K562 (cell line): Measurements from ENCODE around the gene HUNK. TPM values are rescaled to one million over a fixed set of nuclear protein-coding genes. Genes with fewer than 3 reads are reported as not detected.

Experiments used
- CXXC5 ChIP-seq: fragments of 250-450 bp; sonication (Bioruptor Pico); IDR thresholded peaks from 2 replicates; pipeline ENCODE4 v1.8.0; 2022; ENCODE audit warnings: inconsistent platforms, mild to moderate bottlenecking, moderate library complexity
- DDX20 ChIP-seq: fragments of 450-650 bp; IDR thresholded peaks from 2 replicates; pipeline ENCODE4 v1.6.1; 2016; ENCODE audit warnings: missing genetic modification characterization, low read depth, mild to moderate bottlenecking, missing compliant biosample characterization, moderate library complexity
- ELF4 ChIP-seq: fragments of 450-650 bp; formaldehyde crosslinking; IDR thresholded peaks from 2 replicates; pipeline ENCODE4 v1.4.0; 2022; ENCODE audit warnings: missing genetic modification characterization
- NCOA1 ChIP-seq: fragments of 450-650 bp; IDR thresholded peaks from 2 replicates; pipeline ENCODE4 v1.6.1; 2016; ENCODE audit warnings: low read depth
- PHB ChIP-seq: fragments of 250-450 bp; sonication (Bioruptor Pico); IDR thresholded peaks from 2 replicates; pipeline ENCODE4 v1.5.0; 2021
- SIN3B ChIP-seq: fragments of 450-650 bp; IDR thresholded peaks from 2 replicates; pipeline ENCODE4 v1.6.1; 2017; ENCODE audit warnings: low read depth, mild to moderate bottlenecking, moderate library complexity
- TAF1 ChIP-seq: IDR thresholded peaks from 2 replicates; pipeline ENCODE4 v1.6.1; 2011; ENCODE audit warnings: mild to moderate bottlenecking, low read length, moderate library complexity; ENCODE audit not compliant: insufficient read depth, control insufficient read depth, severe bottlenecking; ENCODE audit errors: extremely low read depth
- ZNF695 ChIP-seq: fragments of 450-650 bp; formaldehyde crosslinking; IDR thresholded peaks from 2 replicates; pipeline ENCODE4 v1.4.0; 2020; ENCODE audit warnings: mild to moderate bottlenecking, moderate library complexity
- polyA plus RNA-seq, 8 experiments: library from polyadenylated mRNA; depleted of rRNA in 4 of 8; stranded (reverse) in 5 of 8; unstranded in 3 of 8; fragments of >200 nt; fragmentation: Nextera tagmentation in 2 of 8; fragmentation: Illumina TruSeq in 1 of 8; extraction: Ambion mirVana in 2 of 8; extraction: Trizol in 1 of 8; gene quantifications; 2 replicates each; pipeline versions ENCODE4 v1.2.1 to v1.2.3, GENCODE V29; 2011 to 2014; ENCODE audit warnings: inconsistent platforms in 1 of 8, missing spikeins in 1 of 8
- total RNA-seq, 7 experiments: library from RNA; depleted of rRNA in 6 of 7; stranded (reverse); fragments of >200 nt in 6 of 7; fragmentation: Illumina TruSeq in 2 of 7; extraction: Trizol in 2 of 7; gene quantifications; 2 replicates each; pipeline versions ENCODE4 v1.2.1 to v1.2.3, GENCODE V29; 2011 to 2021; ENCODE audit warnings: low replicate concordance in 1 of 7
- TF ChIP-seq, protein P1 (sequence below): fragments of 450-650 bp; IDR thresholded peaks from 2 replicates; pipeline ENCODE4 v1.6.1; 2016; ENCODE audit warnings: mild to moderate bottlenecking, moderate library complexity
- TF ChIP-seq, protein P2 (sequence below): sonication (generic); formaldehyde crosslinking; IDR thresholded peaks from 2 replicates; pipeline ENCODE4 v1.8.0; 2022; ENCODE audit warnings: mild to moderate bottlenecking, missing genetic modification reagents

Gene HUNK
- total and polyA plus RNA-seq, 9 of the 15 experiments (the other 6 are each of a cell fraction or from before 2014, with no cell fraction given), result not detected

GRCh38 chr21:31893851-31894415 lies 21.1 kb downstream of the HUNK start (continued):
- TF ChIP-seq, protein P1, sequence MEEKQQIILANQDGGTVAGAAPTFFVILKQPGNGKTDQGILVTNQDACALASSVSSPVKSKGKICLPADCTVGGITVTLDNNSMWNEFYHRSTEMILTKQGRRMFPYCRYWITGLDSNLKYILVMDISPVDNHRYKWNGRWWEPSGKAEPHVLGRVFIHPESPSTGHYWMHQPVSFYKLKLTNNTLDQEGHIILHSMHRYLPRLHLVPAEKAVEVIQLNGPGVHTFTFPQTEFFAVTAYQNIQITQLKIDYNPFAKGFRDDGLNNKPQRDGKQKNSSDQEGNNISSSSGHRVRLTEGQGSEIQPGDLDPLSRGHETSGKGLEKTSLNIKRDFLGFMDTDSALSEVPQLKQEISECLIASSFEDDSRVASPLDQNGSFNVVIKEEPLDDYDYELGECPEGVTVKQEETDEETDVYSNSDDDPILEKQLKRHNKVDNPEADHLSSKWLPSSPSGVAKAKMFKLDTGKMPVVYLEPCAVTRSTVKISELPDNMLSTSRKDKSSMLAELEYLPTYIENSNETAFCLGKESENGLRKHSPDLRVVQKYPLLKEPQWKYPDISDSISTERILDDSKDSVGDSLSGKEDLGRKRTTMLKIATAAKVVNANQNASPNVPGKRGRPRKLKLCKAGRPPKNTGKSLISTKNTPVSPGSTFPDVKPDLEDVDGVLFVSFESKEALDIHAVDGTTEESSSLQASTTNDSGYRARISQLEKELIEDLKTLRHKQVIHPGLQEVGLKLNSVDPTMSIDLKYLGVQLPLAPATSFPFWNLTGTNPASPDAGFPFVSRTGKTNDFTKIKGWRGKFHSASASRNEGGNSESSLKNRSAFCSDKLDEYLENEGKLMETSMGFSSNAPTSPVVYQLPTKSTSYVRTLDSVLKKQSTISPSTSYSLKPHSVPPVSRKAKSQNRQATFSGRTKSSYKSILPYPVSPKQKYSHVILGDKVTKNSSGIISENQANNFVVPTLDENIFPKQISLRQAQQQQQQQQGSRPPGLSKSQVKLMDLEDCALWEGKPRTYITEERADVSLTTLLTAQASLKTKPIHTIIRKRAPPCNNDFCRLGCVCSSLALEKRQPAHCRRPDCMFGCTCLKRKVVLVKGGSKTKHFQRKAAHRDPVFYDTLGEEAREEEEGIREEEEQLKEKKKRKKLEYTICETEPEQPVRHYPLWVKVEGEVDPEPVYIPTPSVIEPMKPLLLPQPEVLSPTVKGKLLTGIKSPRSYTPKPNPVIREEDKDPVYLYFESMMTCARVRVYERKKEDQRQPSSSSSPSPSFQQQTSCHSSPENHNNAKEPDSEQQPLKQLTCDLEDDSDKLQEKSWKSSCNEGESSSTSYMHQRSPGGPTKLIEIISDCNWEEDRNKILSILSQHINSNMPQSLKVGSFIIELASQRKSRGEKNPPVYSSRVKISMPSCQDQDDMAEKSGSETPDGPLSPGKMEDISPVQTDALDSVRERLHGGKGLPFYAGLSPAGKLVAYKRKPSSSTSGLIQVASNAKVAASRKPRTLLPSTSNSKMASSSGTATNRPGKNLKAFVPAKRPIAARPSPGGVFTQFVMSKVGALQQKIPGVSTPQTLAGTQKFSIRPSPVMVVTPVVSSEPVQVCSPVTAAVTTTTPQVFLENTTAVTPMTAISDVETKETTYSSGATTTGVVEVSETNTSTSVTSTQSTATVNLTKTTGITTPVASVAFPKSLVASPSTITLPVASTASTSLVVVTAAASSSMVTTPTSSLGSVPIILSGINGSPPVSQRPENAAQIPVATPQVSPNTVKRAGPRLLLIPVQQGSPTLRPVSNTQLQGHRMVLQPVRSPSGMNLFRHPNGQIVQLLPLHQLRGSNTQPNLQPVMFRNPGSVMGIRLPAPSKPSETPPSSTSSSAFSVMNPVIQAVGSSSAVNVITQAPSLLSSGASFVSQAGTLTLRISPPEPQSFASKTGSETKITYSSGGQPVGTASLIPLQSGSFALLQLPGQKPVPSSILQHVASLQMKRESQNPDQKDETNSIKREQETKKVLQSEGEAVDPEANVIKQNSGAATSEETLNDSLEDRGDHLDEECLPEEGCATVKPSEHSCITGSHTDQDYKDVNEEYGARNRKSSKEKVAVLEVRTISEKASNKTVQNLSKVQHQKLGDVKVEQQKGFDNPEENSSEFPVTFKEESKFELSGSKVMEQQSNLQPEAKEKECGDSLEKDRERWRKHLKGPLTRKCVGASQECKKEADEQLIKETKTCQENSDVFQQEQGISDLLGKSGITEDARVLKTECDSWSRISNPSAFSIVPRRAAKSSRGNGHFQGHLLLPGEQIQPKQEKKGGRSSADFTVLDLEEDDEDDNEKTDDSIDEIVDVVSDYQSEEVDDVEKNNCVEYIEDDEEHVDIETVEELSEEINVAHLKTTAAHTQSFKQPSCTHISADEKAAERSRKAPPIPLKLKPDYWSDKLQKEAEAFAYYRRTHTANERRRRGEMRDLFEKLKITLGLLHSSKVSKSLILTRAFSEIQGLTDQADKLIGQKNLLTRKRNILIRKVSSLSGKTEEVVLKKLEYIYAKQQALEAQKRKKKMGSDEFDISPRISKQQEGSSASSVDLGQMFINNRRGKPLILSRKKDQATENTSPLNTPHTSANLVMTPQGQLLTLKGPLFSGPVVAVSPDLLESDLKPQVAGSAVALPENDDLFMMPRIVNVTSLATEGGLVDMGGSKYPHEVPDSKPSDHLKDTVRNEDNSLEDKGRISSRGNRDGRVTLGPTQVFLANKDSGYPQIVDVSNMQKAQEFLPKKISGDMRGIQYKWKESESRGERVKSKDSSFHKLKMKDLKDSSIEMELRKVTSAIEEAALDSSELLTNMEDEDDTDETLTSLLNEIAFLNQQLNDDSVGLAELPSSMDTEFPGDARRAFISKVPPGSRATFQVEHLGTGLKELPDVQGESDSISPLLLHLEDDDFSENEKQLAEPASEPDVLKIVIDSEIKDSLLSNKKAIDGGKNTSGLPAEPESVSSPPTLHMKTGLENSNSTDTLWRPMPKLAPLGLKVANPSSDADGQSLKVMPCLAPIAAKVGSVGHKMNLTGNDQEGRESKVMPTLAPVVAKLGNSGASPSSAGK, result no peak
- TF ChIP-seq ELF4 (CRISPR knock-in tag), result no peak
- no peak for TF ChIP-seq PHB (CRISPR knock-in tag)
- no peak for TF ChIP-seq SIN3B
- no peak for TF ChIP-seq DDX20 (tag)
- no peak for TF ChIP-seq TAF1
- TF ChIP-seq CXXC5 (CRISPR knock-in tag), result no peak
- no peak for TF ChIP-seq ZNF695 (CRISPR knock-in tag)
- TF ChIP-seq, protein P2, sequence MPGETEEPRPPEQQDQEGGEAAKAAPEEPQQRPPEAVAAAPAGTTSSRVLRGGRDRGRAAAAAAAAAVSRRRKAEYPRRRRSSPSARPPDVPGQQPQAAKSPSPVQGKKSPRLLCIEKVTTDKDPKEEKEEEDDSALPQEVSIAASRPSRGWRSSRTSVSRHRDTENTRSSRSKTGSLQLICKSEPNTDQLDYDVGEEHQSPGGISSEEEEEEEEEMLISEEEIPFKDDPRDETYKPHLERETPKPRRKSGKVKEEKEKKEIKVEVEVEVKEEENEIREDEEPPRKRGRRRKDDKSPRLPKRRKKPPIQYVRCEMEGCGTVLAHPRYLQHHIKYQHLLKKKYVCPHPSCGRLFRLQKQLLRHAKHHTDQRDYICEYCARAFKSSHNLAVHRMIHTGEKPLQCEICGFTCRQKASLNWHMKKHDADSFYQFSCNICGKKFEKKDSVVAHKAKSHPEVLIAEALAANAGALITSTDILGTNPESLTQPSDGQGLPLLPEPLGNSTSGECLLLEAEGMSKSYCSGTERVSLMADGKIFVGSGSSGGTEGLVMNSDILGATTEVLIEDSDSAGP (CRISPR knock-in tag), result no peak
- no peak for TF ChIP-seq NCOA1
